Activated CD8-positive, alpha-beta memory T cell treated with anti-CD3 and anti-CD28 coated beads for 36 hours (primary cell): Measurements from ENCODE around the gene CSK. TPM values are rescaled to one million over a fixed set of nuclear protein-coding genes. Genes with fewer than 3 reads are reported as not detected.
"Not testable (repeated sequence)": the region's sequence is repeated elsewhere in the genome, so short reads cannot be mapped to it uniquely, and the experiment has no call there.

Experiments
- CTCF ChIA-PET: fragments of 350-600 bp; sonication (Branson Sonifier 250); formaldehyde crosslinking; loops from one replicate; lab custom pipeline; 2021; ENCODE audit warnings: antibody characterized with exemption; lab: Charles Lee
- POLR2A ChIA-PET: fragments of 350-600 bp; sonication (Branson Sonifier 250); formaldehyde crosslinking; loops from one replicate; lab custom pipeline; 2021; ENCODE audit warnings: antibody characterized with exemption; lab: Charles Lee
- total RNA-seq, 2 experiments: library from RNA; stranded (reverse); gene quantifications; one replicate each; pipeline ENCODE4 v1.2.3, GENCODE V29; 2021

CSK gene
- 100 to 1,000 TPM; 289 to 301 TPM for total RNA-seq

- ChIA-PET CTCF (interaction anchor here (1.0 to 32.0 kb wide), 7 partner anchors 1 to 147 kb away, joined by 3 to 914 read pairs (median 3); partner anchors contain the start of gene CSK), POLR2A (interaction anchor here (0.6 to 5.2 kb wide), 7 partner anchors 10 to 381 kb away, joined by 3 to 33 read pairs (median 3); partner anchors contain the start of gene ARID3B)
Observed at GRCh38 chr15:74781431-74782258, at the start of gene CSK. TSS of gene CSK (plus strand) at chr15:74782080. CDS start at chr15:74798298, 16,218 bp downstream.

- ChIA-PET POLR2A (no interaction called here), CTCF (no interaction called here)
Observed at GRCh38 chr15:74732846-74733245, 49.0 kb upstream of the CSK start.

- ChIA-PET POLR2A (no interaction called here), CTCF (no interaction called here)
Observed at GRCh38 chr15:74733269-74733668, 48.6 kb upstream of the CSK start.

GRCh38 chr15:74735305-74735704 lies 46.6 kb upstream of the CSK start:
- CTCF ChIA-PET: no interaction called here

GRCh38 chr15:74738239-74738638 lies 43.6 kb upstream of the CSK start:
- POLR2A ChIA-PET, CTCF ChIA-PET: not testable (repeated sequence)

More at GRCh38 chr15:74735305-74735704, 46.6 kb upstream of the CSK start:
- POLR2A ChIA-PET: no interaction called here

GRCh38 chr15:74742422-74742821 lies 39.5 kb upstream of the CSK start:
- ChIA-PET POLR2A (no interaction called here), CTCF (no interaction called here)

GRCh38 chr15:74746389-74746788 lies 35.5 kb upstream of the CSK start:
- CTCF ChIA-PET: interaction anchor here (0.6 kb wide), 1 partner anchor 22 kb away, joined by 3 read pairs; no protein-coding TSS in a partner anchor

GRCh38 chr15:74748322-74748946 lies 33.4 kb upstream of the CSK start, which contains the start of gene CYP1A2:
TSS of gene CYP1A2 (plus strand) at chr15:74748845. CDS start at chr15:74749739, 894 bp downstream.
- ChIA-PET CTCF (interaction anchor here (0.9 to 1.6 kb wide), 2 partner anchors 22 to 114 kb away, joined by 3 to 5 read pairs; no protein-coding TSS in a partner anchor), POLR2A (no interaction called here)

More at GRCh38 chr15:74746389-74746788, 35.5 kb upstream of the CSK start:
- POLR2A ChIA-PET: no interaction called here

GRCh38 chr15:74749832-74750231 lies 32.0 kb upstream of the CSK start:
- POLR2A ChIA-PET: no interaction called here
- CTCF ChIA-PET: interaction anchor here (1.6 kb wide), 1 partner anchor 21 kb away, joined by 5 read pairs; no protein-coding TSS in a partner anchor

GRCh38 chr15:74750751-74751150 lies 31.1 kb upstream of the CSK start:
- CTCF ChIA-PET: interaction anchor here (0.6 kb wide), 1 partner anchor 373 kb away, joined by 3 read pairs; no protein-coding TSS in a partner anchor
- POLR2A ChIA-PET: no interaction called here

- ChIA-PET POLR2A (no interaction called here), CTCF (interaction anchor here (1.2 kb wide), 1 partner anchor 121 kb away, joined by 3 read pairs; no protein-coding TSS in a partner anchor)
Observed at GRCh38 chr15:74752011-74752410, 29.9 kb upstream of the CSK start.

GRCh38 chr15:74752531-74752930 lies 29.3 kb upstream of the CSK start:
- CTCF ChIA-PET: interaction anchor here (1.2 kb wide), 1 partner anchor 121 kb away, joined by 3 read pairs; no protein-coding TSS in a partner anchor

GRCh38 chr15:74754593-74755215 lies 27.2 kb upstream of the CSK start:
- ChIA-PET CTCF (no interaction called here), POLR2A (interaction anchor here (0.6 kb wide), 1 partner anchor 144 kb away, joined by 3 read pairs; no protein-coding TSS in a partner anchor)

More at GRCh38 chr15:74752531-74752930, 29.3 kb upstream of the CSK start:
- POLR2A ChIA-PET: no interaction called here

- POLR2A ChIA-PET: no interaction called here
Observed at GRCh38 chr15:74758736-74759135, 23.1 kb upstream of the CSK start.

GRCh38 chr15:74762791-74763150 lies 19.1 kb upstream of the CSK start:
- ChIA-PET POLR2A (no interaction called here), CTCF (interaction anchor here (1.1 to 1.8 kb wide), 3 partner anchors 8 to 141 kb away, joined by 3 to 5 read pairs (median 3); no protein-coding TSS in a partner anchor)

More at GRCh38 chr15:74758736-74759135, 23.1 kb upstream of the CSK start:
- CTCF ChIA-PET: interaction anchor here (1.8 to 2.7 kb wide), 2 partner anchors 10 to 13 kb away, joined by 8 to 14 read pairs; no protein-coding TSS in a partner anchor

- CTCF ChIA-PET: interaction anchor here (1.1 kb wide), 1 partner anchor 142 kb away, joined by 3 read pairs; no protein-coding TSS in a partner anchor
- POLR2A ChIA-PET: no interaction called here
Observed at GRCh38 chr15:74763416-74763815, 18.5 kb upstream of the CSK start.

GRCh38 chr15:74767167-74768098 lies 14.4 kb upstream of the CSK start:
- ChIA-PET POLR2A (interaction anchor here (0.7 kb wide), 1 partner anchor 27 kb away, joined by 3 read pairs; no protein-coding TSS in a partner anchor), CTCF (interaction anchor here (0.7 to 27.2 kb wide), 15 partner anchors 25 to 1107 kb away, joined by 3 to 914 read pairs (median 5); partner anchors contain the start of genes CSK, CYP1A1 and EDC3)
